Activated naive CD8-positive, alpha-beta T cell treated with anti-CD3 and anti-CD28 coated beads, Interleukin-2, amount 10 ng/mL, durations not matched to agents 7 days and 5 days (primary cell): ENCODE results near the gene ANAPC15. TPM values are rescaled to one million over a fixed set of nuclear protein-coding genes. Genes with fewer than 3 reads are reported as not detected.
A peak's percentile ranks its signal among the peaks of the same experiment; 100 is the strongest.
"Not testable (repeated sequence)": the region's sequence is repeated elsewhere in the genome, so short reads cannot be mapped to it uniquely, and the experiment has no call there.

Experiments
- ATAC-seq: fragments of 150-1000 bp; cut with Tn5 transposase; one replicate; pipeline ENCODE4 v1.10.0; 2021; ENCODE audit warnings: low read depth, moderate library complexity
- POLR2A ChIA-PET: fragments of 350-600 bp; sonication (Branson Sonifier 250); formaldehyde crosslinking; loops from one replicate; lab custom pipeline; 2021; ENCODE audit warnings: antibody characterized with exemption; lab: Charles Lee
- DNase-seq: peaks from one replicate; pipeline ENCODE4 v3.0.0; 2021
- H3K27ac Mint-ChIP-seq: one replicate; pipeline ENCODE4 v1.8.0; 2022; ENCODE audit warnings: mild to moderate bottlenecking, mixed read lengths
- H3K27me3 Mint-ChIP-seq: one replicate; pipeline ENCODE4 v1.8.0; 2022; ENCODE audit warnings: mild to moderate bottlenecking, moderate library complexity, mixed read lengths
- H3K36me3 Mint-ChIP-seq: one replicate; pipeline ENCODE4 v1.8.0; 2021; ENCODE audit warnings: mild to moderate bottlenecking, mixed read lengths
- H3K4me1 Mint-ChIP-seq: one replicate; pipeline ENCODE4 v1.8.0; 2021; ENCODE audit warnings: mixed read lengths
- H3K4me3 Mint-ChIP-seq: one replicate; pipeline ENCODE4 v1.8.0; 2022; ENCODE audit warnings: mild to moderate bottlenecking, moderate library complexity, mixed read lengths
- H3K9me3 Mint-ChIP-seq: one replicate; pipeline ENCODE4 v1.8.0; 2021; ENCODE audit warnings: mixed read lengths
- total RNA-seq, 2 experiments: library from RNA; stranded (reverse); gene quantifications; one replicate each; pipeline ENCODE4 v1.2.3, GENCODE V29; 2021

Gene ANAPC15
- total RNA-seq, 2 experiments from 2014 or later = 49.0 to 52.5 TPM

DNA sequence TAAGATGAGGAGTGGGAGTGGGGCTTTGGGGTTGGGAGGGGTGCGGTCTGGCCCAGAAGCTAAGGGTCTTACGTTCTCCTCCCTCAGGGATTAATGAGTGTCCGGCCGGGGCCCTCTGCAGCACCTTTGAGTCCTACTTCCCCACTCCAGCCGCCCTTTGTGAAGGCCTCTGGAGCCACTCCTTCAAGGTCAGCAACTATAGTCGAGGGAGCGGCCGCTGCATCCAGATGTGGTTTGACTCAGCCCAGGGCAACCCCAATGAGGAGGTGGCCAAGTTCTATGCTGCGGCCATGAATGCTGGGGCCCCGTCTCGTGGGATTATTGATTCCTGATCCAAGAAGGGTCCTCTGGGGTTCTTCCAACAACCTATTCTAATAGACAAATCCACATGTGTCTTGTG is 27.0 kb upstream of the ANAPC15 start:
- Mint-ChIP-seq H3K36me3 (no peaks in the 10 kb centered on the region), H3K27me3 (peaks cover 2% of the 10 kb centered on the region), H3K9me3 (peaks cover 4% of the 10 kb centered on the region), H3K4me3 (no peak overlapping the region), H3K4me1 (peaks cover 22% of the 10 kb centered on the region), H3K27ac (no peak overlapping the region)
- DNase-seq = no peak
- POLR2A ChIA-PET = no interaction called here
- ATAC-seq = no peak

DNA sequence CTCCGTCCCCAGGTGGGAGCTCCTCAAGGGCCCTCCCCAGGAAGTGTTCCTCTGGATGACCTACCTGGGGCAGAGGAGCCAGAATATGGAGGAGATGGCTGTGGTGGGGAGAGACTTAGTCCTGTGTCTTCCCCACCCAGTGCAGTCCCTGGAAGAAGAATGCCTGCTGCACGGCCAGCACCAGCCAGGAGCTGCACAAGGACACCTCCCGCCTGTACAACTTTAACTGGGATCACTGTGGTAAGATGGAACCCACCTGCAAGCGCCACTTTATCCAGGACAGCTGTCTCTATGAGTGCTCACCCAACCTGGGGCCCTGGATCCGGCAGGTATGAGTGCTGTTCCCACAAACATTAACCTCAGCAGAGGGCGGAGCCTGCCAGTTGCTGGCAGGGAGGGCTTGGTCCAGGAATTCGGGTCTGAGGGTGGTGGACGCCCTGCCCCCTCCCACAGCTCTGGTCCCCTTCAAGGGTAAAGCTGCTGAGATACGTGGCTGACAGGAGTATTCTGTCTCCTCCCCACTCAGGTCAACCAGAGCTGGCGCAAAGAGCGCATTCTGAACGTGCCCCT is 26.4 kb upstream of the ANAPC15 start:
- Mint-ChIP-seq H3K36me3 (no peaks in the 10 kb centered on the region), H3K27me3 (peaks cover 2% of the 10 kb centered on the region), H3K4me3 (no peak overlapping the region), H3K4me1 (peaks cover 22% of the 10 kb centered on the region), H3K27ac (no peak overlapping the region), H3K9me3 (peaks cover 4% of the 10 kb centered on the region)
- ATAC-seq (no peak), DNase-seq (no peak)
- POLR2A ChIA-PET = no interaction called here

DNA sequence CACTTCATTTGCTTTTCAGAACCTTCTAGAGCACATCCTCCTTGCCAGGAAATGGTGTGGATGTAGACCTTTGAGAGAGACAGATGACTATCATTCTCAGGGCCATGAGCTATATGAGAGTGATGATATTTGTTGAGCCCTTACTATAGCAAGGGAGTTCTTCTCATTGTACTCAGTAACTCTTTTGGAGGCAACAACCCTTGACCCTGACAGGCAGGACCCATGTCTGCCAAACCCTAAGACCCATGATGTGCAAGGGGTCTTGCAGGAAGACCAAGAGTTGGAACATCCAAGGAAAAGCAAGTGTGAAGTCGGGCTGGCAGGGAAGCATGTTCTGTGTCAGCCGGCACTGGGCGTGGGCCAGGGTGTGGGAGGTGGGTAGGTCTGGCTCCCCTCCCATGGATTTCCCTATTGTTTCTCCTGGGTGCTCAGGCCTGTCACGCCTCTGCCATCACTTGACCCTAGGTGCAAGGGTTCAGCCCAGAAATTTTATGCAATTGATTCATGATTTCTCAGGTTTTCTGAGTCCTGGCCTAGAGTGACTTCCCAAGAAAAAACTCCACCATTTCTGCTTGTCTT is 24.3 kb upstream of the ANAPC15 start:
- Mint-ChIP-seq H3K36me3 (no peaks in the 10 kb centered on the region), H3K4me1 (peaks cover 17% of the 10 kb centered on the region), H3K9me3 (peaks cover 4% of the 10 kb centered on the region), H3K27ac (peak overlapping the region; percentile 24), H3K4me3 (no peak overlapping the region), H3K27me3 (peaks cover 24% of the 10 kb centered on the region)
- POLR2A ChIA-PET = interaction anchor here (0.6 kb wide), 1 partner anchor 24 kb away, joined by 3 read pairs; the partner anchor contains the start of gene ANAPC15
- DNase-seq (no peak), ATAC-seq (peak; percentile 39)

DNA sequence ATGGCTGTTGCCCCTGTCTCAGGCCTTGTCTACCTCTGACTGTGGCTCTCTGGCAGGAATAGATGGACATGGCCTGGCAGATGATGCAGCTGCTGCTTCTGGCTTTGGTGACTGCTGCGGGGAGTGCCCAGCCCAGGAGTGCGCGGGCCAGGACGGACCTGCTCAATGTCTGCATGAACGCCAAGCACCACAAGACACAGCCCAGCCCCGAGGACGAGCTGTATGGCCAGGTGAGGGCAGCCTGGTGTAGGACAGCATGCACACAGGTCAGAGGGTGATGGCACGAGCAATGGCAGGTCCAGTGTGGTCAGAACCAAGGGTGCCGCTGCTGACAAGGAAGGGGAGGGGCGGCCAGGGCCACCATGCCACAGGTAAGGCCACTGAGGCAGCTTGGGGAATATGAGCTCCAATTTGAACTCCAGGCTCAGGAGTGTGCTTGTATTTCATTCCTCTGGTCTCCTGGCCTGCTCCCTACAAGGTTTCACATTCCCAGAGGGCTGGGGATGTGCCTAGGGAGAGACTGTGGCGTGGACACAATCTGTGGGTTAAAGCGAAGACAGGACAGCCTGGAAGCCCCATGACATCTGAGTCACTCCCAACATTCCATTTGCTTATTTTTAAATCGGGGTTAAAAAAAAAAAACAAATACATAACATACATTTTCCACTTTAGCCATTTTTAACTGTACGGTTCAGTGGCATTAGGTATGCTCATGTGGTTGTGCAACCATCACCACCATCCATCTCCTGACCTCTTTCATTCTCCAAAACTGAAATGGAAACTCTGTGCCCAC is 23.6 kb upstream of the ANAPC15 start:
- DNase-seq (no peak), ATAC-seq (no peak)
- Mint-ChIP-seq H3K4me1 (peaks cover 10% of the 10 kb centered on the region), H3K27me3 (peaks cover 27% of the 10 kb centered on the region), H3K27ac (peak overlapping the region; percentile 24), H3K9me3 (peaks cover 4% of the 10 kb centered on the region), H3K4me3 (no peak overlapping the region), H3K36me3 (no peaks in the 10 kb centered on the region)
- POLR2A ChIA-PET = no interaction called here

DNA sequence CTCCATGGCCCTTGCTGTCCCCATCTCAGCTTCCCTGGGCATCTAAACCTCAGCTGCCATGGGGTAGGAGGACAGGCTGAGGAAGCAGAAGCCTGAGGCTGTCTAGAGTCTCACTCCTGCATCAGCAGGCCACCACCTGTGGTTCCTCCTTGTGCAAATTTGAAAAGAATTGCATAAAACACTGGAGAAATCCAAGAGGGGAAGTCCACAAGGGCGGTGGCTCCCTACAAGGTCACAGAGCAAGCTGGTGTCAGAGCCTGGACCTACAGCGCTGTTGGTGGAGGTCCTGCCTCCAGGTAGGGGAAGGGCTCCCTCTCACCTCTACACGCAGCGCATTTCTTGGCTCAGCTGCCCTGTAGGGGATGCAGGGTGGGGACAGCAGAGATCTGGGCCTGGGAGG is 23.0 kb upstream of the ANAPC15 start, which contains the start of gene FOLR3:
Gene FOLR3, plus strand, starts transcription at position 253 of the 400 bp plus-strand sequence. CDS start 228 bp downstream, outside the sequence.
- H3K9me3 Mint-ChIP-seq, H3K4me3 Mint-ChIP-seq, DNase-seq, H3K4me1 Mint-ChIP-seq, POLR2A ChIA-PET, H3K36me3 Mint-ChIP-seq, ATAC-seq: not testable (repeated sequence)
- H3K27ac Mint-ChIP-seq = peak within 1 kb of the TSS; percentile 24
- peaks cover 29% of the 10 kb centered on the region for H3K27me3 Mint-ChIP-seq

DNA sequence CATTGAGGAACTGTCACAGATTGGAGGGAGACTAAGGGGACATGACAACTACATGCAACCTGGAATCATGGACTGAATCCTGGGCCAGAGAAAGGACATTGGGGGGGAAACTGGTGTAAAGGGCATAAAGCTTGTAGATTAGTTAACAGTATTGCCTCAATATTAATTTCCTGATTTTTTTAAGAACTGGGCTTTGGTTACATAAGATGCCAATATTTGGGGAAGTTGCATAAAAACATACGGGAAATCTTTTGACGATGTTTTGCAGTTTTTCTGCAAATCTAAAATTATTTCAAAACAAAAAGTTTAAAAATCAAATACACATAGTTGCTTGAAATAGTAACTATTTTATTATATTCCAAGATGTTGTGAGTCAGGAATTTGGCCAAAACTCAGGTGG is 20.2 kb upstream of the ANAPC15 start:
- Mint-ChIP-seq H3K4me1 (peaks cover 4% of the 10 kb centered on the region), H3K9me3 (peaks cover 17% of the 10 kb centered on the region)
- DNase-seq = no peak

DNA sequence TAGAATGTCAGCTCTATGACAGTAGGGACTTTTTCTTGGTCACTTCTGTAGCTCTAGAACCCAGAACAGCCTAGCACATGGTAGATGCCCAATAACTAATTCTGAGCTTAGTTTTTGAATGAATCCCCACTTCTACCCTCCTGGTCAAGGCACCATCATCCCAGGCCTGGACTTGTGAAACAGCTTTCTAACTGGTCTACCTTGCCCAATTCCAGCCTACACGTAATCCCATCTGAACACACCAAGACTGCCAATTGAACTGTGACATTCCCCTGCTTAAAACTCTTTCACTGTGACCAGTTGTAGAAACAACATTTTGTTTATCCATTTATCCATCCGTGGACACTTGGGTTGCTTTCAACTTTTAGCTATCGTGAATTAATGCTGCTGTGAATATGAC is 16.9 kb upstream of the ANAPC15 start:
- Mint-ChIP-seq H3K27me3 (peaks cover 42% of the 10 kb centered on the region), H3K27ac (no peak overlapping the region), H3K36me3 (peaks cover 4% of the 10 kb centered on the region), H3K9me3 (peaks cover 14% of the 10 kb centered on the region), H3K4me1 (no peaks in the 10 kb centered on the region), H3K4me3 (no peak overlapping the region)
- ATAC-seq (no peak), DNase-seq (no peak)
- POLR2A ChIA-PET = no interaction called here

More for the DNA sequence above, 20.2 kb upstream of the ANAPC15 start:
- peaks cover 2% of the 10 kb centered on the region for H3K36me3 Mint-ChIP-seq
- no peak overlapping the region for H3K27ac Mint-ChIP-seq
- no peak overlapping the region for H3K4me3 Mint-ChIP-seq
- POLR2A ChIA-PET = no interaction called here
- no peak for ATAC-seq
- peaks cover 40% of the 10 kb centered on the region for H3K27me3 Mint-ChIP-seq

DNA sequence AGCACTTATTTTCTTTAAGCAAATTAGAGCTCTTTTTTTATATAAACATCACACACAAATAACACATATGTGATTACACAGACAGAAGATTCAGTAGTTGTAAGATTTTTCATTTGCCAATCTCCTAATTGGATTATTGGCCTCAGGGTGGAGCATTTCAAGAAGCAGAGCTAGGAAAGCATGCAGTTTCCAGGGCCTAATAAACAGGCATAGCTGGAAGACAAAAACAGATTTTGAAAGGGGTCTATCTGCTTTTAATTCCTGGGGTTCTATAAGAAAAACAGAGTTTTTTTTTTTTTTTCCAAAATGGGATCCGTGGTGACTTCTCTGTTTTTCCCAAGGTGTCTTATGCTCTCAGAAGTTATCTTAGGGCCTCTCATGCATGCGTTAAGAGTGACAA is 15.4 kb upstream of the ANAPC15 start:
- peaks cover 32% of the 10 kb centered on the region for H3K27me3 Mint-ChIP-seq
- H3K4me1 Mint-ChIP-seq = no peaks in the 10 kb centered on the region
- POLR2A ChIA-PET = no interaction called here
- peaks cover 4% of the 10 kb centered on the region for H3K36me3 Mint-ChIP-seq
- peaks cover 14% of the 10 kb centered on the region for H3K9me3 Mint-ChIP-seq
- no peak overlapping the region for H3K27ac Mint-ChIP-seq
- DNase-seq = no peak
- H3K4me3 Mint-ChIP-seq = no peak overlapping the region
- no peak for ATAC-seq

DNA sequence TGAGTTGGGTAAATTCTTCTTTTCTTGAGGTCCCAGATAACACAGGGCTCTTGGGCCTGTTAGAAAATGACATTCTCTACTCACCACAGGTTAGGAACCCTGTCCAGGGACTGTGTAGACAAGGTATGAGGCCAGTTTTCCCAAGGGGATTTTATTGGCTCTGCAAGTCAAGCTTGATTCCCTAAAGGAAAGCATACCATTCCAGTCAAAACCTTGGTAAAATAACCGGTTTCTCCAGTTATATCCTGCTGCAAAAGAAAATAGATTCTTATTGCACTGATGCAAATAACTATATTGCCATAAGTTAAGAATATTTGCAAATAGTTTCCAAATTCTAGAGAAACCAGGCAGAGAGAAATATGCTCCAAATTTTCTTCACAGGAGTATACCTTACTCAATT is 13.5 kb upstream of the ANAPC15 start:
- ATAC-seq (no peak), DNase-seq (no peak)
- peaks cover 4% of the 10 kb centered on the region for H3K36me3 Mint-ChIP-seq
- POLR2A ChIA-PET = interaction anchor here (1.6 kb wide), 1 partner anchor 13 kb away, joined by 5 read pairs; the partner anchor contains the start of gene ANAPC15
- peaks cover 14% of the 10 kb centered on the region for H3K27me3 Mint-ChIP-seq
- no peak overlapping the region for H3K27ac Mint-ChIP-seq
- H3K4me3 Mint-ChIP-seq = no peak overlapping the region
- no peaks in the 10 kb centered on the region for H3K4me1 Mint-ChIP-seq
- peaks cover 14% of the 10 kb centered on the region for H3K9me3 Mint-ChIP-seq

DNA sequence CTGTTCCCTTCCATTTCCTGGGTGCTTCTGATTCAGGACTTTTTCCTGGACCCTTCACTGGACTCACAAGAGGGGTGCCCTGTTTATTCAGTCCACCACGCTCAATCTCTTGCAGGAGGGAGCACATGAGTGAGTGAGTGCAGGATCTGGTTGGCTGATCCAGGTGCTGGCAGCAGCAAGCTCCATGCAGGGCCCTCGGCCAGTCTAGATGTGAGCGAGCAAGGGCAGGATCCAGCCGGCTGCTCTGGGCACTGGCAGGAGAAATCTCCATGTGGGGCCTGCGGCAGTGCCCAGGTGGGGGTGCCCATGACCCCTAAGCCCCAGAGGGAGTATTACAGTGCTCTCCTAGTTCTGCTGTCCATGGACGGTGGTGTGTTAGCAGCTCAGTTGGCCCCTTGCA is 11.6 kb upstream of the ANAPC15 start:
- H3K27ac Mint-ChIP-seq = no peak overlapping the region
- peaks cover 4% of the 10 kb centered on the region for H3K36me3 Mint-ChIP-seq
- peaks cover 9% of the 10 kb centered on the region for H3K9me3 Mint-ChIP-seq
- H3K27me3 Mint-ChIP-seq = peaks cover 13% of the 10 kb centered on the region
- DNase-seq (no peak), ATAC-seq (no peak)
- POLR2A ChIA-PET = no interaction called here
- H3K4me1 Mint-ChIP-seq = peaks cover 3% of the 10 kb centered on the region
- H3K4me3 Mint-ChIP-seq = no peak overlapping the region

DNA sequence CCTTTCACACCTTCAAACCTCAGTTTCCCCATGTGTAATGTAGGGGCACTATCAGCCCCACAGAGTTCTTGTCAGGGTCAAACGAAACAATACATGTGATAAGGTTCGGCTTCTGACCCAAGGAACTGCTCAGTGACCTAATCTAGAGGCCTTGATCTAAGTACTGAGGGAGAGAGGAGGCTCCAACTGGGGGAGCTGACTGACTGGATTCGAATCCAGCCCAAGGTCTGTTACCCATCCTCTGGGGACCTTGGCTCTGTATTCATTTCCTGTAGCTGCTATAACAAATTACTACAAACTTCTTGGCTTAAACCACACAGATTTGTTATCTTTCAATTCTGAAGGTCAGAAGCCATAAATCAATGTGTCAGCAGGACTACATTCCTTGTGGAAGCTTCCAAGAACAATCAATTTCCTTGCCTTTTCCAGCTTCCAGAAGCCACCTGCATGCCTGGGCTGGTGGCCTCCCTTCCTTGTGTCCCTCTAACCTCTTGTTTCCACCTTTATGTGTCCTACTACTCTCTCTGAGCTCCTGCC is 10.7 kb upstream of the ANAPC15 start:
- DNase-seq = no peak
- POLR2A ChIA-PET = no interaction called here
- Mint-ChIP-seq H3K4me3 (no peak overlapping the region), H3K27ac (no peak overlapping the region), H3K9me3 (peaks cover 4% of the 10 kb centered on the region), H3K4me1 (peaks cover 4% of the 10 kb centered on the region), H3K36me3 (peaks cover 1% of the 10 kb centered on the region), H3K27me3 (peaks cover 9% of the 10 kb centered on the region)
- no peak for ATAC-seq

DNA sequence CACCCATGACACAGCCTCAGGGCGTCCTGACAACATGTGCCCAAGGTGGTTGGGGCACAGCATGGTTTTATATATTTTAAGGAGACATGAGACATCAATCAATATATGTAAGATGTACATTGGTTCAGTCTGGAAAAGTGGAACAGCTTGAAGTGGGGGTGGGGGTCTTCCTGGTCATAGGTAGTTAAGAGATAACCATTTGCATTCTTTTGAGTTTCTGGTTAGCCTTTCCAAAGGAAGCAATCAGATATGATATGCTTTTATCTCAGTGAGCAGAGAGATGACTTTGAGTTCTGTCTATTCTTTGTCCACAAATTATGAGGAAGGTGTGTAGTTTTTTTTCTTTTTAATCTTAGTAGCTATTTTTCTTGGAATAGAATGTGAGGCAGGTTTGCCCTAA is 10.1 kb upstream of the ANAPC15 start:
- H3K9me3 Mint-ChIP-seq = peaks cover 1% of the 10 kb centered on the region
- ATAC-seq (no peak), DNase-seq (no peak)
- H3K27me3 Mint-ChIP-seq = peaks cover 3% of the 10 kb centered on the region
- peaks cover 4% of the 10 kb centered on the region for H3K4me1 Mint-ChIP-seq
- POLR2A ChIA-PET = no interaction called here
- H3K4me3 Mint-ChIP-seq = no peak overlapping the region
- no peak overlapping the region for H3K27ac Mint-ChIP-seq
- H3K36me3 Mint-ChIP-seq = peaks cover 1% of the 10 kb centered on the region

DNA sequence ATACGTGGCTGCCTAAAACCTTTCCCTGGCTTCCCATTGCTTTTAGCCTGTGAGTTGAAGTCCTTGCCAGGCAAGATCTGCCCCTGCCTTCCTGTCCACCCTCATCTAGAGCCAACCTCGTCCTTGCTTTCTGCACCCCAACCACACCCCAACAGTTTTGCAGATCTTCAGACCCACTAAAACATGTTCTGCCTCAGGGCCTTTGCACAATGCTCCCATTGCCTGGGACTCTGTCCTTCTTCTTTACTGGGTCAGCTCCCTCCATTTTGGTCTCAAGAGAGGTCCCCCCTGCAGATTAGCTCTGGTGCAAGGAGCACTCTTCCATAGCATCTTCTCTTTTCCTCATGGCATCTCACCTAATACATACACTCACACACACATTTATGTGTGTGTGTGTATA is 8.4 kb upstream of the ANAPC15 start:
- Mint-ChIP-seq H3K36me3 (no peaks in the 10 kb centered on the region), H3K27ac (no peak overlapping the region), H3K4me3 (no peak overlapping the region), H3K9me3 (no peaks in the 10 kb centered on the region), H3K27me3 (peaks cover 1% of the 10 kb centered on the region), H3K4me1 (peaks cover 5% of the 10 kb centered on the region)
- ATAC-seq = no peak
- POLR2A ChIA-PET = no interaction called here
- DNase-seq = no peak
